HepG2 (cell line): Measurements from ENCODE around the gene AURKA. TPM values are rescaled to one million over a fixed set of nuclear protein-coding genes. Genes with fewer than 3 reads are reported as not detected.

Experiments
- ATF5 ChIP-seq: sonication (generic); formaldehyde crosslinking; IDR thresholded peaks from 2 replicates; pipeline ENCODE4 v1.4.0; 2020; ENCODE audit warnings: mild to moderate bottlenecking, low read depth, missing genetic modification reagents
- ATF6 ChIP-seq: sonication (generic); formaldehyde crosslinking; conservative IDR thresholded peaks from 2 replicates; pipeline ENCODE4 v1.4.0; 2020; ENCODE audit warnings: missing genetic modification reagents
- DMAP1 ChIP-seq: IDR thresholded peaks from 2 replicates; pipeline ENCODE4 v1.6.1; 2016
- DPF2 ChIP-seq: sonication (generic); formaldehyde crosslinking; IDR thresholded peaks from 2 replicates; pipeline ENCODE4 v1.4.0; 2020; ENCODE audit warnings: mild to moderate bottlenecking, low read depth, missing genetic modification reagents, borderline replicate concordance
- ELK4 ChIP-seq: sonication (generic); formaldehyde crosslinking; IDR thresholded peaks from 2 replicates; pipeline ENCODE4 v1.9.0; 2021; ENCODE audit warnings: missing genetic modification reagents, borderline replicate concordance
- MATR3 ChIP-seq: sonication (generic); formaldehyde crosslinking; IDR thresholded peaks from 2 replicates; pipeline ENCODE4 v1.4.0; 2020; ENCODE audit warnings: missing genetic modification reagents
- PAF1 ChIP-seq: IDR thresholded peaks from 2 replicates; pipeline ENCODE4 v1.6.1; 2016; ENCODE audit warnings: missing genetic modification reagents, missing compliant biosample characterization
- ZFAT ChIP-seq: sonication (generic); formaldehyde crosslinking; conservative IDR thresholded peaks from 2 replicates; pipeline ENCODE4 v1.8.1; 2023; ENCODE audit warnings: missing genetic modification reagents, inconsistent platforms
- ZKSCAN8 ChIP-seq: IDR thresholded peaks from 2 replicates; pipeline ENCODE4 v1.6.1; 2016; ENCODE audit warnings: borderline replicate concordance, missing genetic modification reagents, missing compliant biosample characterization
- ZNF17 ChIP-seq: sonication (generic); formaldehyde crosslinking; IDR thresholded peaks from 2 replicates; pipeline ENCODE4 v1.5.0; 2020; ENCODE audit warnings: mild to moderate bottlenecking, missing genetic modification reagents
- ZNF503 ChIP-seq: sonication (generic); formaldehyde crosslinking; IDR thresholded peaks from 2 replicates; pipeline ENCODE4 v1.4.0; 2020; ENCODE audit warnings: missing genetic modification reagents
- ZNF530 ChIP-seq: sonication (generic); formaldehyde crosslinking; IDR thresholded peaks from 2 replicates; pipeline ENCODE4 v1.5.0; 2020; ENCODE audit warnings: low read depth, mild to moderate bottlenecking, missing genetic modification reagents
- ZNF766 ChIP-seq: sonication (generic); formaldehyde crosslinking; IDR thresholded peaks from 2 replicates; pipeline ENCODE4 v1.5.0; 2020; ENCODE audit warnings: missing genetic modification reagents, borderline replicate concordance
- ZNF780A ChIP-seq: sonication (generic); formaldehyde crosslinking; IDR thresholded peaks from 2 replicates; pipeline ENCODE4 v1.8.0; 2022; ENCODE audit warnings: mild to moderate bottlenecking, missing genetic modification reagents, moderate library complexity
- ZNF800 ChIP-seq: sonication (generic); formaldehyde crosslinking; IDR thresholded peaks from 2 replicates; pipeline ENCODE4 v1.4.0; 2020; ENCODE audit warnings: missing genetic modification reagents
- ZSCAN12 ChIP-seq: sonication (generic); formaldehyde crosslinking; IDR thresholded peaks from 2 replicates; pipeline ENCODE4 v1.9.0; 2021; ENCODE audit warnings: mild to moderate bottlenecking, missing genetic modification reagents
- polyA plus RNA-seq, 8 experiments: library from polyadenylated mRNA; depleted of rRNA in 3 of 8; stranded (reverse) in 7 of 8; unstranded in 1 of 8; fragments of >200 nt; fragmentation: Illumina TruSeq in 4 of 8; extraction: Trizol in 4 of 8; gene quantifications; 2 replicates each; pipeline versions ENCODE4 v1.2.1 to v1.2.3, GENCODE V29; 2011 to 2016; ENCODE audit warnings: low read depth in 4 of 8, missing spikeins in 1 of 8, mixed read lengths in 1 of 8; ENCODE audit not compliant: insufficient read depth in 1 of 8
- total RNA-seq, 5 experiments: library from RNA; depleted of rRNA; stranded (reverse); fragments of >200 nt; fragmentation: Illumina TruSeq; extraction: Trizol; gene quantifications; 2 replicates each; pipeline ENCODE4 v1.2.3, GENCODE V29; 2016; ENCODE audit warnings: low read depth in 1 of 5
- TF ChIP-seq, protein P1 (sequence below): sonication (generic); formaldehyde crosslinking; IDR thresholded peaks from 2 replicates; pipeline ENCODE4 v1.5.0; 2020; ENCODE audit warnings: missing genetic modification reagents, mild to moderate bottlenecking, borderline replicate concordance
- TF ChIP-seq, protein P2 (sequence below): sonication (generic); formaldehyde crosslinking; IDR thresholded peaks from 2 replicates; pipeline ENCODE4 v1.5.1; 2020; ENCODE audit warnings: missing genetic modification reagents, mild to moderate bottlenecking, borderline replicate concordance

The AURKA gene
- total and polyA plus RNA-seq, 2 of the 13 experiments (the other 11 are each of a cell fraction or from before 2014, with no cell fraction given): 96.4 to 224 TPM

GRCh38 chr20:56392132-56392880 is at the start of gene AURKA, which contains the start of gene CSTF1 (continued):
- TF ChIP-seq, protein P1, sequence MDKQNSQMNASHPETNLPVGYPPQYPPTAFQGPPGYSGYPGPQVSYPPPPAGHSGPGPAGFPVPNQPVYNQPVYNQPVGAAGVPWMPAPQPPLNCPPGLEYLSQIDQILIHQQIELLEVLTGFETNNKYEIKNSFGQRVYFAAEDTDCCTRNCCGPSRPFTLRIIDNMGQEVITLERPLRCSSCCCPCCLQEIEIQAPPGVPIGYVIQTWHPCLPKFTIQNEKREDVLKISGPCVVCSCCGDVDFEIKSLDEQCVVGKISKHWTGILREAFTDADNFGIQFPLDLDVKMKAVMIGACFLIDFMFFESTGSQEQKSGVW (CRISPR knock-in tag): no peak; the same call in 1 of the 2 replicates
- TF ChIP-seq ZNF766 (peak; percentile 99; the same call in 1 of the 2 replicates), DMAP1 (CRISPR knock-in tag) (peak; percentile 99), ATF6 (CRISPR knock-in tag) (peak; percentile 87), ZFAT (CRISPR knock-in tag) (no peak), ZNF800 (CRISPR knock-in tag) (peak; percentile 99), ZNF17 (CRISPR knock-in tag) (no peak), ATF5 (CRISPR knock-in tag) (peak; percentile 40), ELK4 (CRISPR knock-in tag) (no peak), MATR3 (CRISPR knock-in tag) (no peak), ZNF530 (CRISPR knock-in tag) (no peak), ZNF780A (CRISPR knock-in tag) (peak; percentile 89; the same call in 1 of the 2 replicates), PAF1 (CRISPR knock-in tag) (no peak; the same call in 1 of the 2 replicates), ZKSCAN8 (peak; percentile 96), ZSCAN12 (peak; percentile 94), ZNF503 (CRISPR knock-in tag) (peak; percentile 95), DPF2 (CRISPR knock-in tag) (no peak; the same call in 1 of the 2 replicates)
- TF ChIP-seq, protein P2, sequence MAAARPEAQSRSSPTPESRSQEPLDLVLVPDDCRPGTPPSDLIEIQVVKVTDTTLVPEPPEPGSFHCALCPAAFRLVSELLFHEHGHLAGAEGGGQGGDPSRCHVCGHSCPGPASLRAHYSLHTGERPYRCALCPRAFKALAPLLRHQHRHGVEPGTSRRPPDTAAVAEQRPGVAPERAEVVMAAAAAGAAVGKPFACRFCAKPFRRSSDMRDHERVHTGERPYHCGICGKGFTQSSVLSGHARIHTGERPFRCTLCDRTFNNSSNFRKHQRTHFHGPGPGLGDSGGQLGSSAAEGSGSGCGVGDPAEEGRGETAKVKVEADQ (CRISPR knock-in tag): peak; percentile 93; the same call in 1 of the 2 replicates
